Neuronal stem cell (in vitro differentiated cells): Measurements from ENCODE around the gene HERPUD2.

ENCODE experiments used
- DNase-seq: peaks from one replicate; pipeline ENCODE4 v3.0.0-alpha.2; 2013; ENCODE audit warnings: low spot score
- H2AFZ ChIP-seq: one replicate; pipeline ENCODE4 v1.6.1; 2013; ENCODE audit warnings: mild to moderate bottlenecking, low read length, inconsistent platforms
- H2AK5ac ChIP-seq: 2 replicates; pipeline ENCODE4 v1.6.1; 2013; ENCODE audit warnings: low read depth, mild to moderate bottlenecking, inconsistent platforms, low read length, moderate library complexity, mixed read lengths
- H2BK120ac ChIP-seq: 2 replicates; pipeline ENCODE4 v1.6.1; 2013; ENCODE audit warnings: low read depth, mild to moderate bottlenecking, inconsistent platforms, low read length, moderate library complexity, mixed read lengths
- H2BK12ac ChIP-seq: one replicate; pipeline ENCODE4 v1.6.1; 2013; ENCODE audit warnings: low read length, inconsistent platforms
- H2BK15ac ChIP-seq: 2 replicates; pipeline ENCODE4 v1.6.1; 2013; ENCODE audit warnings: mild to moderate bottlenecking, low read length, inconsistent platforms, mixed read lengths
- H2BK5ac ChIP-seq: one replicate; pipeline ENCODE4 v1.6.1; 2013; ENCODE audit warnings: inconsistent platforms, mild to moderate bottlenecking, low read length, moderate library complexity
- H3K14ac ChIP-seq: one replicate; pipeline ENCODE4 v1.6.1; 2013; ENCODE audit warnings: low read length, inconsistent platforms
- H3K18ac ChIP-seq: 2 replicates; pipeline ENCODE4 v1.6.1; 2013; ENCODE audit warnings: low read length, inconsistent platforms
- H3K23ac ChIP-seq: 2 replicates; pipeline ENCODE4 v1.6.1; 2013; ENCODE audit warnings: low read depth, mild to moderate bottlenecking, mixed read lengths, low read length, inconsistent platforms; ENCODE audit not compliant: poor library complexity
- H3K27ac ChIP-seq: replicated peaks from 3 replicates; pipeline ENCODE4 v1.5.1; 2013; ENCODE audit warnings: low read length, inconsistent platforms
- H3K27me3 ChIP-seq, 3 experiments: 2 replicates each; pipeline ENCODE4 v1.6.1; 2013; ENCODE audit warnings: low read length in 3 of 3, mild to moderate bottlenecking in 2 of 3, inconsistent platforms in 1 of 3, low read depth in 1 of 3, mixed read lengths in 1 of 3, moderate library complexity in 1 of 3; ENCODE audit not compliant: control insufficient read depth in 3 of 3, insufficient read depth in 3 of 3
- H3K36me3 ChIP-seq, 2 donors: replicated peaks in 1 of 2; 2 replicates each; pipeline ENCODE4 v1.6.1; 2013; ENCODE audit warnings: low read length in 2 of 2; ENCODE audit not compliant: control insufficient read depth in 2 of 2, insufficient read depth in 2 of 2
- H3K4ac ChIP-seq: 2 replicates; pipeline ENCODE4 v1.6.1; 2013; ENCODE audit warnings: inconsistent platforms, mild to moderate bottlenecking, low read length, moderate library complexity
- H3K4me1 ChIP-seq, 2 donors: 1 replicate in 1 of 2; 2 replicates in 1 of 2; pipeline ENCODE4 v1.6.1; 2013; ENCODE audit warnings: low read length in 2 of 2, low read depth in 1 of 2; ENCODE audit not compliant: control insufficient read depth in 2 of 2, insufficient read depth in 1 of 2
- H3K4me2 ChIP-seq: one replicate; pipeline ENCODE4 v1.6.1; 2013; ENCODE audit warnings: mild to moderate bottlenecking, low read length, inconsistent platforms; ENCODE audit not compliant: insufficient read depth, poor library complexity, severe bottlenecking
- H3K4me3 ChIP-seq, 2 donors: 2 replicates each; pipeline ENCODE4 v1.5.1; 2013; ENCODE audit warnings: low read length in 2 of 2, mild to moderate bottlenecking in 2 of 2, inconsistent platforms in 1 of 2, moderate library complexity in 1 of 2
- H3K79me1 ChIP-seq: one replicate; pipeline ENCODE4 v1.6.1; 2013; ENCODE audit warnings: low read depth, mild to moderate bottlenecking, inconsistent platforms, low read length, moderate library complexity
- H3K9ac ChIP-seq: one replicate; pipeline ENCODE4 v1.6.1; 2013; ENCODE audit warnings: mild to moderate bottlenecking, low read depth, low read length, inconsistent platforms; ENCODE audit not compliant: poor library complexity
- H3K9me3 ChIP-seq, 2 donors: replicated peaks in 1 of 2; 2 replicates each; pipeline versions ENCODE3 to v1.6.1; 2013; ENCODE audit warnings: low read length in 2 of 2, mild to moderate bottlenecking in 2 of 2, inconsistent platforms in 1 of 2, low read depth in 1 of 2, mixed read lengths in 1 of 2, moderate library complexity in 1 of 2; ENCODE audit not compliant: control insufficient read depth in 2 of 2, insufficient read depth in 1 of 2
- H4K8ac ChIP-seq: one replicate; pipeline ENCODE4 v1.6.1; 2013; ENCODE audit warnings: low read depth, mild to moderate bottlenecking, inconsistent platforms, low read length, moderate library complexity
- H4K91ac ChIP-seq: one replicate; pipeline ENCODE4 v1.6.1; 2013; ENCODE audit warnings: low read length, low read depth, mild to moderate bottlenecking, inconsistent platforms; ENCODE audit not compliant: poor library complexity
- WGBS, 2 donors: extraction: QIAGEN DNeasy Blood & Tissue Kit; methylation state at CpG; one replicate each; pipeline ENCODE4 v1.1.7; 2013; ENCODE audit warnings: missing lambda C conversion rate in 2 of 2, mixed read lengths in 1 of 2; ENCODE audit not compliant: insufficient read length in 2 of 2, insufficient replicate concordance in 1 of 2; ENCODE audit errors: extremely low coverage in 2 of 2; 5-methylcytosine and 5-hydroxymethylcytosine counted together

Gene HERPUD2

GRCh38 chr7:35697414-35698175, 2.7 kb upstream of the HERPUD2 start:
- no peak overlapping the region for H3K4me3 ChIP-seq
- H3K4me2 ChIP-seq, result no peak overlapping the region
- no peak overlapping the region for H2AK5ac ChIP-seq
- no peak overlapping the region for H3K14ac ChIP-seq
- H3K18ac ChIP-seq, result no peak overlapping the region
- H3K4me1 ChIP-seq, result peaks cover 2 to 3% of the 10 kb centered on the region in 2 donors
- WGBS, 2 donors, result no CpG with 5 or more reads among the region's 10 CpGs
- H3K27ac ChIP-seq, result no peak overlapping the region
- H2BK5ac ChIP-seq, result no peak overlapping the region
- H3K27me3 ChIP-seq, result no peaks in the 10 kb centered on the region
- H3K23ac ChIP-seq, result no peak overlapping the region
- H4K91ac ChIP-seq, result no peak overlapping the region
- H2BK12ac ChIP-seq, result no peak overlapping the region
- no peak overlapping the region for H2BK120ac ChIP-seq
- no peak overlapping the region for H4K8ac ChIP-seq
- peaks cover 2 to 25% of the 10 kb centered on the region in 2 donors for H3K36me3 ChIP-seq
- peaks cover 0 to under 1% of the 10 kb centered on the region in 2 donors for H3K9me3 ChIP-seq
- H3K79me1 ChIP-seq, result no peaks in the 10 kb centered on the region
- no peak overlapping the region for H2AFZ ChIP-seq
- no peak overlapping the region for H2BK15ac ChIP-seq
- H3K4ac ChIP-seq, result no peak overlapping the region
- no peak overlapping the region for H3K9ac ChIP-seq
- no peak for DNase-seq

GRCh38 chr7:35695987-35696386, 1.1 kb upstream of the HERPUD2 start:
- Histone ChIP-seq H4K8ac (no peak overlapping the region), H3K9me3 (peaks cover 0 to 15% of the 10 kb centered on the region in 2 donors), H3K27ac (no peak overlapping the region), H3K9ac (no peak overlapping the region), H3K4me2 (peak overlapping the region; percentile 66), H3K18ac (no peak overlapping the region), H3K4me1 (peaks cover 3 to 4% of the 10 kb centered on the region in 2 donors), H3K4ac (no peak overlapping the region), H3K36me3 (peaks cover 2 to 41% of the 10 kb centered on the region in 2 donors), H2BK120ac (no peak overlapping the region), H3K4me3 (peak overlapping the region in 1 of 2 donors; percentile 94), H2AK5ac (no peak overlapping the region), H3K23ac (no peak overlapping the region), H3K14ac (no peak overlapping the region), H3K27me3 (no peaks in the 10 kb centered on the region), H4K91ac (no peak overlapping the region), H2BK15ac (no peak overlapping the region), H2AFZ (no peak overlapping the region), H2BK12ac (no peak overlapping the region), H2BK5ac (no peak overlapping the region), H3K79me1 (no peaks in the 10 kb centered on the region)
- no peak for DNase-seq
- no CpG with 5 or more reads among the region's 7 CpGs for WGBS, 2 donors

GRCh38 chr7:35695473-35695850, 527 bp upstream of the HERPUD2 start:
- H4K8ac ChIP-seq, result no peak overlapping the region
- no peak overlapping the region for H2AK5ac ChIP-seq
- no peak overlapping the region for H2BK5ac ChIP-seq
- no peak overlapping the region for H3K4ac ChIP-seq
- DNase-seq, result no peak
- no peak overlapping the region for H2BK15ac ChIP-seq
- no peak overlapping the region for H3K14ac ChIP-seq
- peak overlapping the region; percentile 98 for H2AFZ ChIP-seq
- H3K27me3 ChIP-seq, result no peaks in the 10 kb centered on the region
- H3K36me3 ChIP-seq, result peaks cover 2 to 46% of the 10 kb centered on the region in 2 donors
- H3K4me2 ChIP-seq, result peak overlapping the region; percentile 66
- no peak overlapping the region for H2BK12ac ChIP-seq
- H3K79me1 ChIP-seq, result no peaks in the 10 kb centered on the region
- peak overlapping the region; percentile 90 for H3K18ac ChIP-seq
- peak overlapping the region; percentile 27 for H3K9ac ChIP-seq
- peak overlapping the region; percentile 87 to 94 for H3K4me3 ChIP-seq
- no peak overlapping the region for H3K23ac ChIP-seq
- peaks cover 3 to 4% of the 10 kb centered on the region in 2 donors for H3K4me1 ChIP-seq
- H2BK120ac ChIP-seq, result no peak overlapping the region
- H4K91ac ChIP-seq, result no peak overlapping the region
- WGBS, 2 donors, result no CpG with 5 or more reads among the region's 10 CpGs
- H3K9me3 ChIP-seq, result peaks cover 0 to 18% of the 10 kb centered on the region in 2 donors
- no peak overlapping the region for H3K27ac ChIP-seq

- H3K9me3 ChIP-seq, result peaks cover 0 to 18% of the 10 kb centered on the region in 2 donors
- peak overlapping the region; percentile 96 for H3K18ac ChIP-seq
- peak overlapping the region; percentile 93 for H3K27ac ChIP-seq
- H4K8ac ChIP-seq, result peak overlapping the region; percentile 75
- H4K91ac ChIP-seq, result peak overlapping the region; percentile 62
- H2AK5ac ChIP-seq, result peak overlapping the region; percentile 93
- peak overlapping the region; percentile 79 for H3K4me2 ChIP-seq
- peak overlapping the region; percentile 94 for H3K14ac ChIP-seq
- peaks cover 2 to 57% of the 10 kb centered on the region in 2 donors for H3K36me3 ChIP-seq
- H2BK15ac ChIP-seq, result peak overlapping the region; percentile 90
- H3K4ac ChIP-seq, result peak overlapping the region; percentile 80
- peaks cover 3 to 4% of the 10 kb centered on the region in 2 donors for H3K4me1 ChIP-seq
- H3K23ac ChIP-seq, result peak overlapping the region; percentile 56
- no CpG with 5 or more reads among the region's 41 CpGs for WGBS, 2 donors
- H2BK5ac ChIP-seq, result peak overlapping the region; percentile 97
- H3K9ac ChIP-seq, result peak overlapping the region; percentile 95
- H2BK120ac ChIP-seq, result peak overlapping the region; percentile 32
- H3K27me3 ChIP-seq, result no peaks in the 10 kb centered on the region
- H3K79me1 ChIP-seq, result no peaks in the 10 kb centered on the region
- peak overlapping the region; percentile 93 to 94 for H3K4me3 ChIP-seq
- peak overlapping the region; percentile 63 for H2BK12ac ChIP-seq
- peak overlapping the region; percentile 98 for H2AFZ ChIP-seq
- DNase-seq, result no peak
Observed at GRCh38 chr7:35694161-35694783, 663 bp downstream of the HERPUD2 start.
